Measurements from ENCODE around the gene FAM124B. TPM values are rescaled to one million over a fixed set of nuclear protein-coding genes. Genes with fewer than 3 reads are reported as not detected.

Gene FAM124B
- polyA plus RNA-seq, 2 donors = 0.33 TPM

- H3K9me3 ChIP-seq (ENCODE audit: control insufficient read depth in 2 of 2, insufficient read depth in 1 of 2, low read depth in 1 of 2, low read length in 1 of 2) = no peaks in the 10 kb centered on the region
- H3K4me1 ChIP-seq (ENCODE audit: control insufficient read depth in 2 of 2, insufficient read depth in 2 of 2, low read length in 1 of 2) = no peaks in the 10 kb centered on the region
- H3K27me3 ChIP-seq (ENCODE audit: control insufficient read depth in 1 of 2, insufficient read depth in 2 of 2, low read length in 2 of 2) = no peaks in the 10 kb centered on the region
- H3K27ac ChIP-seq (ENCODE audit: low read depth in 2 of 2, low read length in 1 of 2) = no peak overlapping the region
- no peaks in the 10 kb centered on the region for H3K36me3 ChIP-seq (ENCODE audit: control insufficient read depth in 2 of 2, insufficient read depth in 2 of 2, low read length in 1 of 2)
- no peak overlapping the region for H3K4me3 ChIP-seq (ENCODE audit: low read depth in 1 of 2, low read length in 2 of 2)
- 93 to 96% methylated on average over 1 of the region's 1 CpG for WGBS, 2 donors
These were observed 51.2 kb downstream of the FAM124B start for GRCh38 chr2:224350703-224351102.

GRCh38 chr2:224349396-224349795, 52.5 kb downstream of the FAM124B start:
- no peak overlapping the region for H3K27ac ChIP-seq (ENCODE audit: low read depth in 2 of 2, low read length in 1 of 2)
- no peaks in the 10 kb centered on the region for H3K9me3 ChIP-seq (ENCODE audit: control insufficient read depth in 2 of 2, insufficient read depth in 1 of 2, low read depth in 1 of 2, low read length in 1 of 2)
- H3K4me1 ChIP-seq (ENCODE audit: control insufficient read depth in 2 of 2, insufficient read depth in 2 of 2, low read length in 1 of 2) = no peaks in the 10 kb centered on the region
- H3K4me3 ChIP-seq (ENCODE audit: low read depth in 1 of 2, low read length in 2 of 2) = no peak overlapping the region
- H3K27me3 ChIP-seq (ENCODE audit: control insufficient read depth in 1 of 2, insufficient read depth in 2 of 2, low read length in 2 of 2) = no peaks in the 10 kb centered on the region
- no peaks in the 10 kb centered on the region for H3K36me3 ChIP-seq (ENCODE audit: control insufficient read depth in 2 of 2, insufficient read depth in 2 of 2, low read length in 1 of 2)

- WGBS, 2 donors = 75 to 85% methylated on average over 4 of the region's 4 CpGs
- H3K4me3 ChIP-seq (ENCODE audit: low read depth in 1 of 2, low read length in 2 of 2) = no peak overlapping the region
- no peak overlapping the region for H3K27ac ChIP-seq (ENCODE audit: low read depth in 2 of 2, low read length in 1 of 2)
- H3K4me1 ChIP-seq (ENCODE audit: control insufficient read depth in 2 of 2, insufficient read depth in 2 of 2, low read length in 1 of 2) = no peaks in the 10 kb centered on the region
- no peaks in the 10 kb centered on the region for H3K27me3 ChIP-seq (ENCODE audit: control insufficient read depth in 1 of 2, insufficient read depth in 2 of 2, low read length in 2 of 2)
- H3K9me3 ChIP-seq (ENCODE audit: control insufficient read depth in 2 of 2, insufficient read depth in 1 of 2, low read depth in 1 of 2, low read length in 1 of 2) = no peaks in the 10 kb centered on the region
- no peaks in the 10 kb centered on the region for H3K36me3 ChIP-seq (ENCODE audit: control insufficient read depth in 2 of 2, insufficient read depth in 2 of 2, low read length in 1 of 2)
These were observed 54.5 kb downstream of the FAM124B start for GRCh38 chr2:224347176-224348051.

GRCh38 chr2:224345492-224345891, 56.4 kb downstream of the FAM124B start:
- Histone ChIP-seq H3K36me3 (ENCODE audit: control insufficient read depth in 2 of 2, insufficient read depth in 2 of 2, low read length in 1 of 2) (no peaks in the 10 kb centered on the region), H3K27ac (ENCODE audit: low read depth in 2 of 2, low read length in 1 of 2) (no peak overlapping the region), H3K4me3 (ENCODE audit: low read depth in 1 of 2, low read length in 2 of 2) (no peak overlapping the region), H3K4me1 (ENCODE audit: control insufficient read depth in 2 of 2, insufficient read depth in 2 of 2, low read length in 1 of 2) (no peaks in the 10 kb centered on the region), H3K27me3 (ENCODE audit: control insufficient read depth in 1 of 2, insufficient read depth in 2 of 2, low read length in 2 of 2) (no peaks in the 10 kb centered on the region), H3K9me3 (ENCODE audit: control insufficient read depth in 2 of 2, insufficient read depth in 1 of 2, low read depth in 1 of 2, low read length in 1 of 2) (no peaks in the 10 kb centered on the region)
- WGBS, 2 donors = 70 to 92% methylated on average over 2 of the region's 2 CpGs

GRCh38 chr2:224343226-224343625, 58.7 kb downstream of the FAM124B start:
- Histone ChIP-seq H3K27ac (ENCODE audit: low read depth in 2 of 2, low read length in 1 of 2) (no peak overlapping the region), H3K9me3 (ENCODE audit: control insufficient read depth in 2 of 2, insufficient read depth in 1 of 2, low read depth in 1 of 2, low read length in 1 of 2) (no peaks in the 10 kb centered on the region), H3K36me3 (ENCODE audit: control insufficient read depth in 2 of 2, insufficient read depth in 2 of 2, low read length in 1 of 2) (no peaks in the 10 kb centered on the region), H3K4me3 (ENCODE audit: low read depth in 1 of 2, low read length in 2 of 2) (no peak overlapping the region), H3K4me1 (ENCODE audit: control insufficient read depth in 2 of 2, insufficient read depth in 2 of 2, low read length in 1 of 2) (no peaks in the 10 kb centered on the region), H3K27me3 (ENCODE audit: control insufficient read depth in 1 of 2, insufficient read depth in 2 of 2, low read length in 2 of 2) (no peaks in the 10 kb centered on the region)
- 74% methylated on average over 4 of the region's 4 CpGs for WGBS, 2 donors

- H3K27ac ChIP-seq (ENCODE audit: low read depth in 2 of 2, low read length in 1 of 2) = no peak overlapping the region
- H3K27me3 ChIP-seq (ENCODE audit: control insufficient read depth in 1 of 2, insufficient read depth in 2 of 2, low read length in 2 of 2) = no peaks in the 10 kb centered on the region
- WGBS, 2 donors = 50 to 52% methylated on average over 1 of the region's 1 CpG
- H3K4me1 ChIP-seq (ENCODE audit: control insufficient read depth in 2 of 2, insufficient read depth in 2 of 2, low read length in 1 of 2) = no peaks in the 10 kb centered on the region
- no peaks in the 10 kb centered on the region for H3K9me3 ChIP-seq (ENCODE audit: control insufficient read depth in 2 of 2, insufficient read depth in 1 of 2, low read depth in 1 of 2, low read length in 1 of 2)
- no peak overlapping the region for H3K4me3 ChIP-seq (ENCODE audit: low read depth in 1 of 2, low read length in 2 of 2)
- H3K36me3 ChIP-seq (ENCODE audit: control insufficient read depth in 2 of 2, insufficient read depth in 2 of 2, low read length in 1 of 2) = no peaks in the 10 kb centered on the region
These were observed 65.9 kb downstream of the FAM124B start for GRCh38 chr2:224335991-224336390.

GRCh38 chr2:224334726-224335125, 67.2 kb downstream of the FAM124B start:
- Histone ChIP-seq H3K36me3 (ENCODE audit: control insufficient read depth in 2 of 2, insufficient read depth in 2 of 2, low read length in 1 of 2) (no peaks in the 10 kb centered on the region), H3K27ac (ENCODE audit: low read depth in 2 of 2, low read length in 1 of 2) (no peak overlapping the region)
- 86 to 90% methylated on average over 2 of the region's 2 CpGs for WGBS, 2 donors

GRCh38 chr2:224333726-224334482, 68.0 kb downstream of the FAM124B start:
- WGBS, 2 donors = 76 to 80% methylated on average over 6 of the region's 6 CpGs
- Histone ChIP-seq H3K9me3 (ENCODE audit: control insufficient read depth in 2 of 2, insufficient read depth in 1 of 2, low read depth in 1 of 2, low read length in 1 of 2) (no peaks in the 10 kb centered on the region), H3K4me3 (ENCODE audit: low read depth in 1 of 2, low read length in 2 of 2) (no peak overlapping the region), H3K27ac (ENCODE audit: low read depth in 2 of 2, low read length in 1 of 2) (no peak overlapping the region), H3K4me1 (ENCODE audit: control insufficient read depth in 2 of 2, insufficient read depth in 2 of 2, low read length in 1 of 2) (no peaks in the 10 kb centered on the region), H3K36me3 (ENCODE audit: control insufficient read depth in 2 of 2, insufficient read depth in 2 of 2, low read length in 1 of 2) (no peaks in the 10 kb centered on the region), H3K27me3 (ENCODE audit: control insufficient read depth in 1 of 2, insufficient read depth in 2 of 2, low read length in 2 of 2) (no peaks in the 10 kb centered on the region)

More at GRCh38 chr2:224334726-224335125, 67.2 kb downstream of the FAM124B start:
- no peaks in the 10 kb centered on the region for H3K4me1 ChIP-seq (ENCODE audit: control insufficient read depth in 2 of 2, insufficient read depth in 2 of 2, low read length in 1 of 2)
- H3K9me3 ChIP-seq (ENCODE audit: control insufficient read depth in 2 of 2, insufficient read depth in 1 of 2, low read depth in 1 of 2, low read length in 1 of 2) = no peaks in the 10 kb centered on the region
- no peak overlapping the region for H3K4me3 ChIP-seq (ENCODE audit: low read depth in 1 of 2, low read length in 2 of 2)
- H3K27me3 ChIP-seq (ENCODE audit: control insufficient read depth in 1 of 2, insufficient read depth in 2 of 2, low read length in 2 of 2) = no peaks in the 10 kb centered on the region

- Histone ChIP-seq H3K9me3 (ENCODE audit: control insufficient read depth in 2 of 2, insufficient read depth in 1 of 2, low read depth in 1 of 2, low read length in 1 of 2) (no peaks in the 10 kb centered on the region), H3K4me3 (ENCODE audit: low read depth in 1 of 2, low read length in 2 of 2) (no peak overlapping the region), H3K27ac (ENCODE audit: low read depth in 2 of 2, low read length in 1 of 2) (no peak overlapping the region), H3K27me3 (ENCODE audit: control insufficient read depth in 1 of 2, insufficient read depth in 2 of 2, low read length in 2 of 2) (no peaks in the 10 kb centered on the region), H3K36me3 (ENCODE audit: control insufficient read depth in 2 of 2, insufficient read depth in 2 of 2, low read length in 1 of 2) (no peaks in the 10 kb centered on the region), H3K4me1 (ENCODE audit: control insufficient read depth in 2 of 2, insufficient read depth in 2 of 2, low read length in 1 of 2) (no peaks in the 10 kb centered on the region)
- 76 to 82% methylated on average over 8 of the region's 8 CpGs for WGBS, 2 donors
These were observed 70.2 kb downstream of the FAM124B start for GRCh38 chr2:224331698-224332097.

Measured in esophagus (tissue), 2 donors.